Heart right ventricle (tissue), 16 donors: Measurements from ENCODE around the gene TOR2A. TPM values are rescaled to one million over a fixed set of nuclear protein-coding genes. Genes with fewer than 3 reads are reported as not detected.

Source experiments
- ATAC-seq, 8 donors: fragments of 200-7000 bp; cut with Tn5 transposase; one replicate each; pipeline ENCODE4 v1.9.1; 2020; ENCODE audit warnings: mild to moderate bottlenecking in 8 of 8, moderate library complexity in 8 of 8, moderate number of reproducible peaks in 1 of 8
- DNase-seq, 2 donors: peaks; one replicate each; pipeline ENCODE4 v3.0.0-alpha.2; 2020
- H3K27ac ChIP-seq, 10 donors: fragments of 200-600 bp; sonication (generic) in 2 of 10; one replicate each; pipeline versions ENCODE4 v1.5.0 to v1.8.0; 2020 to 2022; ENCODE audit warnings: mild to moderate bottlenecking in 3 of 10
- H3K27me3 ChIP-seq, 7 donors: fragments of 200-600 bp; one replicate each; pipeline ENCODE4 v1.8.0; 2021 to 2022; ENCODE audit warnings: mild to moderate bottlenecking in 2 of 7
- H3K36me3 ChIP-seq, 9 donors: fragments of 200-600 bp; sonication (generic) in 1 of 9; one replicate each; pipeline versions ENCODE4 v1.5.0 to v1.8.0; 2020 to 2022; ENCODE audit warnings: mild to moderate bottlenecking in 2 of 9
- H3K4me1 ChIP-seq, 9 donors: fragments of 200-600 bp; sonication (generic) in 1 of 9; one replicate each; pipeline versions ENCODE4 v1.5.0 to v1.8.0; 2020 to 2022; ENCODE audit warnings: mild to moderate bottlenecking in 4 of 9
- H3K4me3 ChIP-seq, 10 donors: fragments of 200-600 bp; sonication (generic) in 2 of 10; one replicate each; pipeline versions ENCODE4 v1.5.0 to v1.8.0; 2020 to 2022; ENCODE audit warnings: mild to moderate bottlenecking in 7 of 10, moderate library complexity in 2 of 10
- H3K9me3 ChIP-seq, 11 donors: fragments of 200-600 bp in 10 of 11; sonication (generic) in 2 of 11; one replicate each; pipeline versions ENCODE4 v1.5.0 to v1.8.0; 2013 to 2022; ENCODE audit warnings: mild to moderate bottlenecking in 2 of 11, control low read depth in 1 of 11, moderate library complexity in 1 of 11
- CTCF ChIP-seq, 9 donors: fragments of 200-600 bp; sonication (generic) in 2 of 9; IDR thresholded peaks; one replicate each; pipeline versions ENCODE4 v1.5.0 to v1.8.0; 2021 to 2022; ENCODE audit warnings: antibody characterized with exemption in 9 of 9, mild to moderate bottlenecking in 5 of 9, moderate library complexity in 1 of 9
- WGBS, 2 donors: extraction: QIAGEN DNeasy Blood & Tissue Kit; methylation state at CpG; one replicate each; pipeline ENCODE4 v1.1.7; 2013; ENCODE audit warnings: inconsistent platforms in 1 of 2; 5-methylcytosine and 5-hydroxymethylcytosine counted together
- intact Hi-C, 10 donors: fragments of 100-400 bp; cut with DNase I; formaldehyde crosslinking; loops; one replicate each; pipeline versions ENCODE4 v1.11.1 to v1.14.2; 2022
- polyA plus RNA-seq, 2 donors: library from polyadenylated mRNA; stranded (reverse); fragments of 200-250 nt; gene quantifications; one replicate each; pipeline ENCODE4 v1.2.3, GENCODE V29; 2013
- total RNA-seq, 10 donors: library from RNA; stranded (reverse); fragmentation: NEBNext Ultra II Directional in 3 of 10; extraction: Animal tissue kit (Norgen Biotek cat#: 25700) in 3 of 10; gene quantifications; one replicate each; pipeline versions ENCODE4 v1.2.1 to v1.2.4, GENCODE V29; 2021 to 2023
- donor health status: Arrhythmogenic right ventricular cardiomyopathy.
- donor health status: ischemic (EF 13 %, LVEDD 7.1; RV severe dilation, severe dysfunction).
- donor health status: healthy with polysubstance abuse.
- donor health status: DM: no; HTN: yes; CAD: no.
- donor health status: DM: no; HTN: no; CAD: no.
- donor health status: ischemic (EF 25% LVEDD 6.9; RV normal size, moderate dysfunction).
- donor health status: ischemic (EF 25% LVEDD 5.7; RV mildly dilated, moderate dysfunction).
- donor health status: healthy.
- donor health status: DM: yes; HTN: yes; CAD: no.
- donor health status: Ischemic cardiomyopathy.
- donor health status: ischemic (EF 35%, LVEDD 5.7; RV mildly dilated, moderate dysfunction).
- donor health status: nonischemic (EF 11% LVEDD 7.7; RV severe dilation, severe dysfunction).
- donor health status: DM: yes; HTN: yes; CAD: no.
- donor health status: PGD.
- donor health status: ischemic (EF 29% LVEDD 5.4; RV normal size, mild dysfunction).
- donor health status: nonischemic (EF 23%, LVEDD 6.1; RV moderate dilation, normal function).

Gene TOR2A
- total and polyA plus RNA-seq, 12 donors = 1.5 to 7.6 (median 2.8) TPM

DNA sequence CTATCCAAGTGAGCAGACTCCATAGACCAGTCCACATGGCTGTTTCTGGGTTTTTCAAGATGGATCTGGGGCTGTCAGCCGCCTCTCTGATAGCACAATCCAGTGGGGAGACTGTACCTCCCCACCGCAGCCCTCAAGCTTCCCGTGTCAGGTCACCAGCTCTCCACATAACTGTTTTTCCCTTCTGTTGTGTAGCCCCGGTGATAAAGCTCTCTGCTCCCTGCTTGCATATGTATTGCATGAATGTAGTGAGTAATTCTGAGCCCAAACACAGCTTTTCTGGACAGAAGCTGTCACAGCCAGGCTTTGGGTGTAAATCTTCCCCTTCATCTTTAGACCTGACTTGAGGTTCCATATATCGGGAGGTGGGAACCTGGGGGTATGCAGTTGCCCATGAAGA, 51.4 kb downstream of the TOR2A start:
- peaks cover 0 to 100% (median 85%) of the 10 kb centered on the region in 9 donors for H3K36me3 ChIP-seq
- DNase-seq (no peak), ATAC-seq (no peak)
- H3K4me3 ChIP-seq = no peak overlapping the region
- WGBS, 2 donors = 90 to 96% methylated on average over 5 of the region's 5 CpGs
- H3K4me1 ChIP-seq = no peaks in the 10 kb centered on the region
- no peak overlapping the region for H3K27ac ChIP-seq
- no peaks in the 10 kb centered on the region for H3K9me3 ChIP-seq
- intact Hi-C loops = no loop called here
- H3K27me3 ChIP-seq = no peaks in the 10 kb centered on the region
- no peak for TF ChIP-seq CTCF (IDR thresholded peaks at IDR 0.05)

DNA sequence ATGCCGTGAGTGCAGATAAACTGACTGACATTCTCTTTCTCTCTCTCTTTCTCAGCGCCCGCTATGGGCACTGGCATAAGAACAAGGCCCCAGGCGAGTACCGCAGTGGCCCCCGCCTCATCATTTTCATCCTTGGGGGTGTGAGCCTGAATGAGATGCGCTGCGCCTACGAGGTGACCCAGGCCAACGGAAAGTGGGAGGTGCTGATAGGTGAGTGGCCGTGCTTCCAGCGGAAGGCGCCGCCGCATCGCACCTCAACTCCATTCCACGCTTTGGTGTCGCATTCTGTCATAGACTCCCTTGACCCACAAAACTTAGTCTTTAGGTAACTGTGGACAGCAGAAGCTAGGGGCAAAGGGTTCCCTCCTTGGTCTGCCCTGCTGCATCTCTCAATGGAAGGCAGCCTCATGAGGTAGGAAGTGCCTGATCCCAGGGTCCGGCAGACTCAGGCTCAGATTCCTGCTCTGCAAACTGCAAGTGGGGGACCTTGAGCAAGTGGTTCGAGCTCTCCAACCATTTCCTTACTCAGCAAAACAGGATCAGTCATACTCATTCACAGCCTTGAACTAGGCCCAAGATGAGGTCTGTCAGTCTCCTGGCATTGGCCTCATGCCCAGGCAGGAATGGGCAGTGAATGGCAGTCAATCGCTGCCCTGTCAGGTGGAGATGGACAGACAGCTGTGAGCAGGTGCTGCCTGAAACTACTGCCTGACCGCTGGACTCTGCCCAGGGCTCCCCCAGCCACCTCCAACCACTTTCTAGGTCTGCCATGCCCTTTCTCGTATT, 52.5 kb downstream of the TOR2A start:
- Histone ChIP-seq H3K27me3 (no peaks in the 10 kb centered on the region), H3K27ac (no peak overlapping the region), H3K36me3 (peaks cover 0 to 100% (median 82%) of the 10 kb centered on the region in 9 donors), H3K9me3 (no peaks in the 10 kb centered on the region), H3K4me3 (no peak overlapping the region), H3K4me1 (no peaks in the 10 kb centered on the region)
- DNase-seq (no peak), ATAC-seq (peak in 1 of 8 donors; percentile 28)
- WGBS, 2 donors = 92 to 96% methylated on average over 23 of the region's 23 CpGs
- intact Hi-C loops = no loop called here
- no peak for TF ChIP-seq CTCF (IDR thresholded peaks at IDR 0.05)

Other genes with a start within 250 kb of the TOR2A start
- 10 to 100 TPM; 36.8 to 59.2 (median 49.4) TPM for gene STXBP1, start 123.0 kb downstream of the TOR2A start, total RNA-seq
- 10 to 100 TPM; 14.4 to 16.5 TPM for gene STXBP1, start 123.0 kb downstream of the TOR2A start, polyA plus RNA-seq
- gene CFAP157, start 28.3 kb downstream of the TOR2A start, total RNA-seq = under 1 TPM in 2 of 10 donors, not detected in 8; 0.10 to 0.13 TPM
- gene CFAP157, start 28.3 kb downstream of the TOR2A start, polyA plus RNA-seq = under 1 TPM; 0.15 to 0.19 TPM
- 10 to 100 TPM in 8 of 10 donors, 1 to 10 TPM in 2; 8.1 to 14.1 (median 11.5) TPM for gene PTRH1, start 19.6 kb downstream of the TOR2A start, total RNA-seq
- gene PTRH1, start 19.6 kb downstream of the TOR2A start, polyA plus RNA-seq = 10 to 100 TPM; 10.8 to 47.0 TPM
- under 1 TPM in 9 of 10 donors, not detected in 1; 0.04 to 0.61 (median 0.32) TPM for gene TTC16, start 19.2 kb downstream of the TOR2A start, total RNA-seq
- gene TTC16, start 19.2 kb downstream of the TOR2A start, polyA plus RNA-seq = 1 to 10 TPM in 1 of 2 donors, under 1 TPM in 1; 0.04 to 1.4 TPM
- gene SH2D3C, start 43.4 kb upstream of the TOR2A start, total RNA-seq = 10 to 100 TPM; 10.9 to 26.0 (median 17.7) TPM
- 10 to 100 TPM; 30.1 to 36.7 TPM for gene SH2D3C, start 43.4 kb upstream of the TOR2A start, polyA plus RNA-seq
- gene CDK9, start 50.7 kb upstream of the TOR2A start, total RNA-seq = 10 to 100 TPM; 30.9 to 59.0 (median 44.1) TPM
- 10 to 100 TPM; 32.5 to 47.7 TPM for gene CDK9, start 50.7 kb upstream of the TOR2A start, polyA plus RNA-seq
- 10 to 100 TPM; 40.2 to 58.5 (median 46.5) TPM for gene FPGS, start 67.6 kb upstream of the TOR2A start, total RNA-seq
- gene FPGS, start 67.6 kb upstream of the TOR2A start, polyA plus RNA-seq = 10 to 100 TPM; 40.7 to 45.5 TPM
- 100 to 1,000 TPM in 8 of 10 donors, 10 to 100 TPM in 2; 76.8 to 263 (median 137) TPM for gene ENG, start 119.4 kb upstream of the TOR2A start, total RNA-seq
- 100 to 1,000 TPM; 199 to 310 TPM for gene ENG, start 119.4 kb upstream of the TOR2A start, polyA plus RNA-seq
- gene AK1, start 142.4 kb upstream of the TOR2A start, total RNA-seq = 100 to 1,000 TPM; 553 to 918 (median 731) TPM
- 1,000 to 10,000 TPM in 1 of 2 donors, 100 to 1,000 TPM in 1; 500 to 1,050 TPM for gene AK1, start 142.4 kb upstream of the TOR2A start, polyA plus RNA-seq
- 10 to 100 TPM; 32.8 to 52.0 (median 44.7) TPM for gene ST6GALNAC6, start 164.3 kb upstream of the TOR2A start, total RNA-seq
- gene ST6GALNAC6, start 164.3 kb upstream of the TOR2A start, polyA plus RNA-seq = 10 to 100 TPM; 33.0 to 40.5 TPM
- gene ST6GALNAC4, start 181.7 kb upstream of the TOR2A start, total RNA-seq = 10 to 100 TPM; 23.2 to 52.9 (median 33.9) TPM
- 10 to 100 TPM; 10.8 to 48.6 TPM for gene ST6GALNAC4, start 181.7 kb upstream of the TOR2A start, polyA plus RNA-seq
- gene PIP5KL1, start 195.5 kb upstream of the TOR2A start, total RNA-seq = under 1 TPM in 7 of 10 donors, not detected in 3; 0.25 to 0.59 (median 0.47) TPM
- under 1 TPM in 1 of 2 donors, not detected in 1; 0.28 TPM for gene PIP5KL1, start 195.5 kb upstream of the TOR2A start, polyA plus RNA-seq
- 10 to 100 TPM in 8 of 10 donors, 1 to 10 TPM in 2; 7.2 to 15.4 (median 12.3) TPM for gene DPM2, start 202.6 kb upstream of the TOR2A start, total RNA-seq
- gene DPM2, start 202.6 kb upstream of the TOR2A start, polyA plus RNA-seq = 10 to 100 TPM; 16.7 to 31.1 TPM
- 10 to 100 TPM; 11.1 to 33.5 (median 25.1) TPM for gene EEIG1, start 245.7 kb upstream of the TOR2A start, total RNA-seq
- 10 to 100 TPM in 1 of 2 donors, 1 to 10 TPM in 1; 6.7 to 13.0 TPM for gene EEIG1, start 245.7 kb upstream of the TOR2A start, polyA plus RNA-seq